Type B pancreatic cell (in vitro differentiated cells): ENCODE data around the gene TCF3. TPM values are rescaled to one million over a fixed set of nuclear protein-coding genes. Genes with fewer than 3 reads are reported as not detected.
A peak's percentile ranks its signal among the peaks of the same experiment; 100 is the strongest.
"Not testable (repeated sequence)": the region's sequence is repeated elsewhere in the genome, so short reads cannot be mapped to it uniquely, and the experiment has no call there.

ENCODE experiments used
- DNase-seq: peaks from one replicate; pipeline ENCODE4 v3.0.0; 2021; ENCODE audit warnings: mixed read lengths; ENCODE audit not compliant: unreplicated experiment; ENCODE audit errors: extremely low spot score
- H3K27ac Mint-ChIP-seq: 2 replicates; pipeline ENCODE4 v1.8.0; 2021; ENCODE audit warnings: mild to moderate bottlenecking, mixed read lengths
- H3K27me3 Mint-ChIP-seq: 2 replicates; pipeline ENCODE4 v1.8.0; 2021; ENCODE audit warnings: mixed read lengths
- H3K36me3 Mint-ChIP-seq: 2 replicates; pipeline ENCODE4 v1.8.0; 2021; ENCODE audit warnings: mixed read lengths
- H3K4me1 Mint-ChIP-seq: one replicate; pipeline ENCODE4 v1.8.0; 2021; ENCODE audit warnings: mixed read lengths; ENCODE audit not compliant: unreplicated experiment
- H3K4me3 Mint-ChIP-seq: 2 replicates; pipeline ENCODE4 v1.8.0; 2021; ENCODE audit warnings: mild to moderate bottlenecking, mixed read lengths
- H3K9me3 Mint-ChIP-seq: 2 replicates; pipeline ENCODE4 v1.8.0; 2021; ENCODE audit warnings: mixed read lengths
- CTCF ChIP-seq: fragments of 200-600 bp; sonication (generic); conservative IDR thresholded peaks from 2 replicates; pipeline ENCODE4 v1.5.0; 2021; ENCODE audit warnings: antibody characterized with exemption, mild to moderate bottlenecking
- total RNA-seq: library from RNA; stranded (reverse); gene quantifications from 2 replicates; pipeline ENCODE4 v1.2.1, GENCODE V29; 2021; ENCODE audit warnings: low replicate concordance

The TCF3 gene
- total RNA-seq, 1 donor from 2014 or later = 193 TPM

GRCh38 chr19:1673645-1674292 lies 21.4 kb upstream of the TCF3 start:
- no peak for TF ChIP-seq CTCF
- H3K27ac Mint-ChIP-seq = no peak overlapping the region
- no peak for DNase-seq
- no peaks in the 10 kb centered on the region for H3K9me3 Mint-ChIP-seq
- H3K36me3 Mint-ChIP-seq = no peaks in the 10 kb centered on the region
- peaks cover 72% of the 10 kb centered on the region for H3K27me3 Mint-ChIP-seq
- no peaks in the 10 kb centered on the region for H3K4me1 Mint-ChIP-seq
- no peak overlapping the region for H3K4me3 Mint-ChIP-seq

DNA sequence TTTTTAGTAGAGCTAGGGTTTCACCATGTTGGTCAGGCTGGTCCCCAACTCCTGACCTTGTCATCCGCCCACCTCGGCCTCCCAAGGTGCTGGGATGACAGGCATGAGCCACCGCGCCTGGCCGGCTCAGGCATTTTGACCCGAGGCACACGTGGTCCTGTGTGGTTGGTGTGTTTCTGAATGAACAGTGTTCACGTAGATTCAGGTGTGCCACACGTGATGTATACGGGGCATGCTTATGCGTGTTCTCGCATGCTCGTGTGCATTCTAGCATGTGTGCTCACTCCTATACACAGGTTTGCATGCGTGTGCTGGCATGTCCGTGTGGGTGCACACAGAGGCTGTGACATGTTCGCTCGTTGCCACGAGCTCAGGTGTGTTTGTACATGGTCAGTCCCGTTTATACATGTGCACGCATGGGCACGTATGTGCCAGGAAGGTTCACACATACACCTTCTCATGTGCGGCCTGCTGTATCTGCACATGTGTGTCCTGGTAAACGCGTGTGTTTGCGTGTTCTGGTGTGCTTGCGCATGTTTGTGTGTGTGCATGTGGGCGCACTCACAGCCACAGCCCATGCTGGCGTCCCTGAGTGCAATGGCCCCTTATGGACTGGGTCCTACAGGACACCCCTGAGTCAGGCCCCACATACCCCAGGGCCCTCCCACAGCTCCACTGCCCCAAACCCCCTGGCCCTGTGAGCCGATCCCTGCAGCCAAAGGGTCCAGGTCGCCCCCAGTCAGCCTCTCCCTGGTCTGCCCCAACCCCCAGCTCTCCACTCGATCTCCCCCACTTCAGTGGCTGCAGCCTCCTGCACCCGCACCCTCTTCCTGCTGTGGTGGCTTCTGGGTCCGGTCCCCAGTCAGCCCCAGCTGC lies 20.6 kb upstream of the TCF3 start:
- H3K4me1 Mint-ChIP-seq = peaks cover 7% of the 10 kb centered on the region
- no peak for DNase-seq
- no peaks in the 10 kb centered on the region for H3K36me3 Mint-ChIP-seq
- no peak overlapping the region for H3K4me3 Mint-ChIP-seq
- no peak overlapping the region for H3K27ac Mint-ChIP-seq
- H3K9me3 Mint-ChIP-seq = no peaks in the 10 kb centered on the region
- TF ChIP-seq CTCF = no peak
- H3K27me3 Mint-ChIP-seq = peaks cover 73% of the 10 kb centered on the region

DNA sequence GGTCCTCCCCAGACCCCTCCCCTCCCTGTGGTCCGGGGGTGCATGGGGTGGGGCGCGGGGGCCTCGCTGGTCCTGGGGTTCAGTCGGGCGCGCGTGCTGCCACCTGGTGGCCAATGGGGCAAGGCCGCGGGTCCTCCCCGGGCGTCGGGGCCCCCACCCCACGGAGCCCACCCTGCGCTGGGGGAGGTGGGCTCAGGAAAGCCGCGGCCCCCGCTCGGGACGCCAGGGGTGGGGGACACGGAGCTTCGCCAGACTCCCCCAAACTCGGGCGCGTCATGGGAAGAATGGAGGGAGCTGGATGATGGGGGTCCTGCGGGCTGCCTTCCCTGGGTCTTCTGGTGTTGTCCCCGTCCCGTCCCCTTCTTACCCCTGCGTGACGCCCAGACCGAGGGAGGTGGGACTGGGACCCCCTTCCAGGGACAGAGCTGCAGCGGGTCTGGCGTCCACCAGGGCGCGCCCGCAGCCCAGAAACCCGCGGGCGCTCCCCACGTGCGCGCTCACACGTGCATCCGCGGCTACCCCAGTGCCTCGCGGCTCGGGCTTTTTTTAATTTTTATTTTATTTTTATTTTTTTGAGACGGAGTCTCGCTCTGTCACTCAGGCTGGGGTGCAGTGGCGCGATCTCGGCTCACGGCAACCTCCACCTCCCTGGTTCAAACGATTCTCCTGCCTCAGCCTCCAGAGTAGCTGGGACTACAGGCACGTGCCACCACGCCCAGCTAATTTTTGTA lies 19.8 kb upstream of the TCF3 start:
- H3K9me3 Mint-ChIP-seq = no peaks in the 10 kb centered on the region
- H3K4me1 Mint-ChIP-seq = peaks cover 10% of the 10 kb centered on the region
- peak; percentile 84 for TF ChIP-seq CTCF
- DNase-seq = no peak
- no peak overlapping the region for H3K4me3 Mint-ChIP-seq
- H3K27me3 Mint-ChIP-seq = peaks cover 71% of the 10 kb centered on the region
- H3K36me3 Mint-ChIP-seq = no peaks in the 10 kb centered on the region
- no peak overlapping the region for H3K27ac Mint-ChIP-seq

GRCh38 chr19:1671716-1672037 lies 19.3 kb upstream of the TCF3 start:
- Mint-ChIP-seq H3K27ac (no peak overlapping the region), H3K27me3 (peaks cover 67% of the 10 kb centered on the region), H3K4me3 (no peak overlapping the region)

DNA sequence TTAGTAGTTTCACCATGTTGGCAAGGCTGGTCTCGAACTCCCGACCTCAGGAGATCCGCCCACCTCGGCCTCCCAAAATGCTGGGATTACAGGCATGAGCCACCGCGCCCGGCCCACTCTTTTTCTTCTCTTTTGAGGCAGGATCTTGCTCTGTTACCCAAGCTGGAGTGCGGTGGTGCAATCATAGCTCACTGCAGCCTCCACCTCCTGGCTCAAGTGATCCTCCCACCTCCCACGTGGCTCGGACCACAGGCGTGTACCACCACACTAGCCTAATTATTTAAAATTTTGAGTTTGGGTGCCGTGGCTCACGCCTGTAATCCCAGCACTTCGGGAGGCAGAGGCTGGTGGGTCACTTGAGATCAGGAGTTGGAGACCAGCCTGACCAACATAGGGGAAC lies 18.3 kb upstream of the TCF3 start:
- not testable (repeated sequence) for H3K4me1 Mint-ChIP-seq, H3K4me3 Mint-ChIP-seq, H3K27ac Mint-ChIP-seq, H3K9me3 Mint-ChIP-seq, DNase-seq, H3K36me3 Mint-ChIP-seq
- H3K27me3 Mint-ChIP-seq = peaks cover 61% of the 10 kb centered on the region

More at GRCh38 chr19:1671716-1672037, 19.3 kb upstream of the TCF3 start:
- Mint-ChIP-seq H3K9me3 (no peaks in the 10 kb centered on the region), H3K36me3 (no peaks in the 10 kb centered on the region), H3K4me1 (peaks cover 10% of the 10 kb centered on the region)
- no peak for DNase-seq
- no peak for TF ChIP-seq CTCF
